A549 (cell line): Measurements from ENCODE around the gene IL2RA. TPM values are rescaled to one million over a fixed set of nuclear protein-coding genes. Genes with fewer than 3 reads are reported as not detected.

Source experiments
- ATAC-seq, 2 experiments: fragments of 200-7000 bp in 1 of 2; fragments of >200 bp in 1 of 2; cut with Nextera tagmentation in 1 of 2; cut with Tn5 transposase in 1 of 2; 3 replicates each; pipeline versions ENCODE4 v1.8.0 to v1.9.1; 2018 to 2020; ENCODE audit warnings: mild to moderate bottlenecking in 1 of 2, moderate library complexity in 1 of 2
- CTCF ChIA-PET: fragments of 300-600 bp; sonication (Branson Sonifier 250); formaldehyde crosslinking; extraction: SDS; loops from one replicate; lab custom pipeline; 2021; ENCODE audit warnings: antibody characterized with exemption, inconsistent platforms; lab: Yijun Ruan, JAX
- POLR2A ChIA-PET: fragments of 350-600 bp; formaldehyde crosslinking; extraction: SDS; loops from one replicate; lab custom pipeline; 2021; ENCODE audit warnings: antibody characterized with exemption, inconsistent platforms; lab: Yijun Ruan, JAX
- DNase-seq, 2 experiments: peaks; one replicate each; pipeline versions ENCODE4 v3.0.0 to v3.0.0-alpha.2; 2011 to 2016; ENCODE audit warnings: low read depth in 1 of 2, low spot score in 1 of 2
- FAIRE-seq: peaks from 2 replicates; lab custom pipeline; 2011; peaks lifted over from hg19 to GRCh38; lab: Jason Lieb, UNC
- H3K27ac ChIP-seq, 2 experiments: fragments of >200 bp; sonication (Bioruptor Twin); formaldehyde crosslinking; 3 replicates each; pipeline ENCODE4 v1.5.1; 2016 to 2017
- H3K4me1 ChIP-seq: fragments of >200 bp; sonication (Bioruptor Twin); formaldehyde crosslinking; 3 replicates; pipeline ENCODE4 v1.6.1; 2016
- H3K4me2 ChIP-seq: fragments of >200 bp; sonication (Bioruptor Twin); formaldehyde crosslinking; 3 replicates; pipeline ENCODE4 v1.6.1; 2016
- H3K4me3 ChIP-seq: fragments of >200 bp; sonication (Bioruptor Twin); formaldehyde crosslinking; 3 replicates; pipeline ENCODE4 v1.5.1; 2016
- H3K9me3 ChIP-seq: fragments of >200 bp; sonication (Bioruptor Twin); formaldehyde crosslinking; 3 replicates; pipeline ENCODE4 v1.6.1; 2016
- CEBPB ChIP-seq, 2 experiments: fragments of >200 bp in 1 of 2; sonication (Bioruptor Twin) in 1 of 2; formaldehyde crosslinking in 1 of 2; IDR thresholded peaks; 2 replicates each; pipeline ENCODE4 v1.6.1; 2012 to 2016
- EHF ChIP-seq: fragments of 250-450 bp; sonication (Bioruptor Pico); IDR thresholded peaks from 2 replicates; pipeline ENCODE4 v1.5.0; 2020; ENCODE audit warnings: mild to moderate bottlenecking
- FOSL2 ChIP-seq, 2 experiments: fragments of 450-650 bp in 1 of 2; fragments of >200 bp in 1 of 2; sonication (Bioruptor Twin) in 1 of 2; formaldehyde crosslinking; IDR thresholded peaks; 2 replicates each; pipeline versions ENCODE4 v1.5.0 to v1.6.1; 2016 to 2020; ENCODE audit warnings: mild to moderate bottlenecking in 1 of 2, moderate library complexity in 1 of 2
- FOXS1 ChIP-seq: fragments of 250-450 bp; sonication (Bioruptor Pico); IDR thresholded peaks from 2 replicates; pipeline ENCODE4 v1.5.0; 2020; ENCODE audit warnings: mild to moderate bottlenecking, moderate library complexity
- HEYL ChIP-seq: fragments of 250-450 bp; sonication (Bioruptor Pico); IDR thresholded peaks from 2 replicates; pipeline ENCODE4 v1.8.0; 2021; ENCODE audit warnings: mild to moderate bottlenecking, moderate library complexity
- HOXA7 ChIP-seq: fragments of 250-450 bp; sonication (Bioruptor Pico); IDR thresholded peaks from 2 replicates; pipeline ENCODE4 v1.5.0; 2020; ENCODE audit warnings: mild to moderate bottlenecking, moderate library complexity
- HOXB13 ChIP-seq: fragments of 250-450 bp; sonication (Bioruptor Pico); IDR thresholded peaks from 2 replicates; pipeline ENCODE4 v1.5.0; 2020; ENCODE audit warnings: low read depth, mild to moderate bottlenecking, moderate library complexity
- HOXB5 ChIP-seq: fragments of 250-450 bp; sonication (Bioruptor Pico); IDR thresholded peaks from 2 replicates; pipeline ENCODE4 v1.5.0; 2020; ENCODE audit warnings: mild to moderate bottlenecking, moderate library complexity
- JUN ChIP-seq, 2 experiments: fragments of >200 bp; sonication (Bioruptor Twin); formaldehyde crosslinking; IDR thresholded peaks; 2 replicates in 1 of 2; 3 replicates in 1 of 2; pipeline ENCODE4 v1.6.1; 2016 to 2017
- KDM1A ChIP-seq: fragments of 200-600 bp; sonication (generic); IDR thresholded peaks from 2 replicates; pipeline ENCODE4 v1.6.1; 2016; ENCODE audit warnings: low read depth, mild to moderate bottlenecking
- NR3C1 ChIP-seq: fragments of >200 bp; sonication (Bioruptor Twin); formaldehyde crosslinking; IDR thresholded peaks from 3 replicates; pipeline ENCODE4 v1.6.1; 2017
- POLR2A ChIP-seq: IDR thresholded peaks from 2 replicates; pipeline ENCODE4 v1.6.1; 2012; ENCODE audit warnings: mild to moderate bottlenecking, low read length
- RAD21 ChIP-seq, 2 experiments: fragments of >200 bp in 1 of 2; sonication (Bioruptor Twin) in 1 of 2; formaldehyde crosslinking in 1 of 2; IDR thresholded peaks in 1 of 2; conservative IDR thresholded peaks in 1 of 2; 2 replicates in 1 of 2; 3 replicates in 1 of 2; pipeline ENCODE4 v1.6.1; 2012 to 2018; ENCODE audit warnings: inconsistent platforms in 1 of 2
- RARB ChIP-seq: fragments of 250-450 bp; sonication (Bioruptor Pico); IDR thresholded peaks from 2 replicates; pipeline ENCODE4 v1.8.0; 2021; ENCODE audit warnings: mild to moderate bottlenecking, moderate library complexity
- TFCP2L1 ChIP-seq: fragments of 250-450 bp; sonication (Bioruptor Pico); IDR thresholded peaks from 2 replicates; pipeline ENCODE4 v1.5.0; 2021; ENCODE audit warnings: mild to moderate bottlenecking
- ZC3H11A ChIP-seq: fragments of 450-650 bp; IDR thresholded peaks from 2 replicates; pipeline ENCODE4 v1.6.1; 2014; ENCODE audit warnings: antibody characterized with exemption, mild to moderate bottlenecking
- ZSCAN20 ChIP-seq: fragments of 250-450 bp; sonication (Bioruptor Pico); IDR thresholded peaks from 2 replicates; pipeline ENCODE4 v1.8.0; 2022; ENCODE audit warnings: mild to moderate bottlenecking, moderate library complexity
- WGBS: methylation state at CpG from one replicate; pipeline ENCODE4 v1.1.6; 2017; ENCODE audit errors: missing lambda C conversion rate; 5-methylcytosine and 5-hydroxymethylcytosine counted together
- polyA plus RNA-seq, 4 experiments: library from polyadenylated mRNA; depleted of rRNA in 3 of 4; stranded (reverse); fragments of >200 nt; fragmentation: RNase III in 1 of 4; extraction: RNeasy Plus Mini Kit Qiagen cat#74134 plus additional on column Dnase treatment in 1 of 4; gene quantifications; 2 replicates in 3 of 4; 3 replicates in 1 of 4; pipeline ENCODE4 v1.2.3, GENCODE V29; 2011 to 2017
- TF ChIP-seq, protein P1 (sequence below): IDR thresholded peaks from 2 replicates; pipeline ENCODE4 v1.6.1; 2012
- TF ChIP-seq, protein P2 (sequence below): fragments of >200 bp; sonication (Bioruptor Twin); formaldehyde crosslinking; IDR thresholded peaks from 2 replicates; pipeline ENCODE4 v1.6.1; 2016
- TF ChIP-seq, protein P3 (sequence below): IDR thresholded peaks from 2 replicates; pipeline ENCODE4 v1.6.1; 2012; ENCODE audit warnings: low read depth, borderline replicate concordance
- TF ChIP-seq, protein P4 (sequence below): fragments of 250-450 bp; sonication (Bioruptor Pico); IDR thresholded peaks from 2 replicates; pipeline ENCODE4 v1.5.0; 2020; ENCODE audit warnings: low read depth, mild to moderate bottlenecking, moderate library complexity
- TF ChIP-seq, protein P5 (sequence below): fragments of 450-650 bp; IDR thresholded peaks from 2 replicates; pipeline ENCODE4 v1.6.1; 2014; ENCODE audit warnings: antibody characterized with exemption
- TF ChIP-seq, protein P6 (sequence below): fragments of >200 bp; sonication (Bioruptor Twin); formaldehyde crosslinking; IDR thresholded peaks from 3 replicates; pipeline ENCODE4 v1.5.1; 2016
- TF ChIP-seq, protein P7 (sequence below): fragments of >200 bp; sonication (Bioruptor Twin); formaldehyde crosslinking; IDR thresholded peaks from 3 replicates; pipeline ENCODE4 v1.6.1; 2016
- TF ChIP-seq, protein P8 (sequence below): fragments of 150-350 bp; IDR thresholded peaks from 2 replicates; pipeline ENCODE4 v1.6.1; 2014; ENCODE audit warnings: low read depth, mild to moderate bottlenecking, low read length

The IL2RA gene
- polyA plus RNA-seq, 2 of the 4 experiments (the other 2 are of a cell fraction), result not detected

DNA sequence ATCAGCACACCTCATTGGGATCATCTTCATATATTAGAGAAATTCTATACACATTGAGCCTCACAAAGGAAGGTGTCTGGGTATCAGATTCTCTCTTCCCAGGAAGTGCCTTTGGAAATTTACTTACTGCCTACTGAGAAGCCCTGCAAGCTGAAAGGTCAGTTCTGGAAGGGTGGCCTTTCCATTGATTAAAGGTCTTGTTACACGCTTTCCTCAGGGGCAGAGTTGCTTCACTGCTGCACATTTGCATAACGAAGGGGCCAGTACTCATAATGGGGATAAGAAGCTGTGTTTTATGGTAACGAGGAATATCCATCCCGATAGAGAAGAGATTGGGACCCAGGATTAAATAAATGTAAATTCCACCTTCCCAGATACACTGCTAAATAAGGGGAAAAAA lies 65.5 kb downstream of the IL2RA start:
- Histone ChIP-seq H3K9me3 (peaks cover 24% of the 10 kb centered on the region; the same call in 2 of the 3 replicates), H3K4me3 (no peak overlapping the region), H3K27ac (no peak overlapping the region), H3K4me2 (no peak overlapping the region), H3K4me1 (no peaks in the 10 kb centered on the region)
- DNase-seq (no peak), ATAC-seq (no peak), FAIRE-seq (no peak)
- 54% methylated on average over 4 of the region's 4 CpGs for WGBS
- POLR2A ChIA-PET, result no interaction called here
- CTCF ChIA-PET, result interaction anchor here (2.8 kb wide), 1 partner anchor 17 kb away, joined by 7 read pairs; no protein-coding TSS in a partner anchor
- TF ChIP-seq HEYL (no peak), JUN (IDR thresholded peaks at IDR 0.05) (no peak), EHF (CRISPR knock-in tag) (no peak), TFCP2L1 (CRISPR knock-in tag) (no peak), CEBPB (IDR thresholded peaks at IDR 0.05) (no peak), RARB (CRISPR knock-in tag) (no peak), ZC3H11A (no peak), ZSCAN20 (CRISPR knock-in tag) (no peak), HOXB13 (CRISPR knock-in tag) (no peak), FOXS1 (CRISPR knock-in tag) (no peak), NR3C1 (no peak)
- TF ChIP-seq, protein P1, sequence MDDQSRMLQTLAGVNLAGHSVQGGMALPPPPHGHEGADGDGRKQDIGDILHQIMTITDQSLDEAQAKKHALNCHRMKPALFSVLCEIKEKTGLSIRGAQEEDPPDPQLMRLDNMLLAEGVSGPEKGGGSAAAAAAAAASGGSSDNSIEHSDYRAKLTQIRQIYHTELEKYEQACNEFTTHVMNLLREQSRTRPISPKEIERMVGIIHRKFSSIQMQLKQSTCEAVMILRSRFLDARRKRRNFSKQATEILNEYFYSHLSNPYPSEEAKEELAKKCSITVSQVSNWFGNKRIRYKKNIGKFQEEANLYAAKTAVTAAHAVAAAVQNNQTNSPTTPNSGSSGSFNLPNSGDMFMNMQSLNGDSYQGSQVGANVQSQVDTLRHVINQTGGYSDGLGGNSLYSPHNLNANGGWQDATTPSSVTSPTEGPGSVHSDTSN, result no peak
- TF ChIP-seq, protein P2, sequence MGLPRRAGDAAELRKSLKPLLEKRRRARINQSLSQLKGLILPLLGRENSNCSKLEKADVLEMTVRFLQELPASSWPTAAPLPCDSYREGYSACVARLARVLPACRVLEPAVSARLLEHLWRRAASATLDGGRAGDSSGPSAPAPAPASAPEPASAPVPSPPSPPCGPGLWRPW, result no peak
- TF ChIP-seq, protein P3, sequence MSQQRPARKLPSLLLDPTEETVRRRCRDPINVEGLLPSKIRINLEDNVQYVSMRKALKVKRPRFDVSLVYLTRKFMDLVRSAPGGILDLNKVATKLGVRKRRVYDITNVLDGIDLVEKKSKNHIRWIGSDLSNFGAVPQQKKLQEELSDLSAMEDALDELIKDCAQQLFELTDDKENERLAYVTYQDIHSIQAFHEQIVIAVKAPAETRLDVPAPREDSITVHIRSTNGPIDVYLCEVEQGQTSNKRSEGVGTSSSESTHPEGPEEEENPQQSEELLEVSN, result no peak
- TF ChIP-seq, protein P4, sequence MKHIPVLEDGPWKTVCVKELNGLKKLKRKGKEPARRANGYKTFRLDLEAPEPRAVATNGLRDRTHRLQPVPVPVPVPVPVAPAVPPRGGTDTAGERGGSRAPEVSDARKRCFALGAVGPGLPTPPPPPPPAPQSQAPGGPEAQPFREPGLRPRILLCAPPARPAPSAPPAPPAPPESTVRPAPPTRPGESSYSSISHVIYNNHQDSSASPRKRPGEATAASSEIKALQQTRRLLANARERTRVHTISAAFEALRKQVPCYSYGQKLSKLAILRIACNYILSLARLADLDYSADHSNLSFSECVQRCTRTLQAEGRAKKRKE (CRISPR knock-in tag), result no peak
- TF ChIP-seq, protein P5, sequence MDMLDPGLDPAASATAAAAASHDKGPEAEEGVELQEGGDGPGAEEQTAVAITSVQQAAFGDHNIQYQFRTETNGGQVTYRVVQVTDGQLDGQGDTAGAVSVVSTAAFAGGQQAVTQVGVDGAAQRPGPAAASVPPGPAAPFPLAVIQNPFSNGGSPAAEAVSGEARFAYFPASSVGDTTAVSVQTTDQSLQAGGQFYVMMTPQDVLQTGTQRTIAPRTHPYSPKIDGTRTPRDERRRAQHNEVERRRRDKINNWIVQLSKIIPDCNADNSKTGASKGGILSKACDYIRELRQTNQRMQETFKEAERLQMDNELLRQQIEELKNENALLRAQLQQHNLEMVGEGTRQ, result no peak
- TF ChIP-seq, protein P6, sequence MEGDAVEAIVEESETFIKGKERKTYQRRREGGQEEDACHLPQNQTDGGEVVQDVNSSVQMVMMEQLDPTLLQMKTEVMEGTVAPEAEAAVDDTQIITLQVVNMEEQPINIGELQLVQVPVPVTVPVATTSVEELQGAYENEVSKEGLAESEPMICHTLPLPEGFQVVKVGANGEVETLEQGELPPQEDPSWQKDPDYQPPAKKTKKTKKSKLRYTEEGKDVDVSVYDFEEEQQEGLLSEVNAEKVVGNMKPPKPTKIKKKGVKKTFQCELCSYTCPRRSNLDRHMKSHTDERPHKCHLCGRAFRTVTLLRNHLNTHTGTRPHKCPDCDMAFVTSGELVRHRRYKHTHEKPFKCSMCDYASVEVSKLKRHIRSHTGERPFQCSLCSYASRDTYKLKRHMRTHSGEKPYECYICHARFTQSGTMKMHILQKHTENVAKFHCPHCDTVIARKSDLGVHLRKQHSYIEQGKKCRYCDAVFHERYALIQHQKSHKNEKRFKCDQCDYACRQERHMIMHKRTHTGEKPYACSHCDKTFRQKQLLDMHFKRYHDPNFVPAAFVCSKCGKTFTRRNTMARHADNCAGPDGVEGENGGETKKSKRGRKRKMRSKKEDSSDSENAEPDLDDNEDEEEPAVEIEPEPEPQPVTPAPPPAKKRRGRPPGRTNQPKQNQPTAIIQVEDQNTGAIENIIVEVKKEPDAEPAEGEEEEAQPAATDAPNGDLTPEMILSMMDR, result no peak
- TF ChIP-seq, protein P7, sequence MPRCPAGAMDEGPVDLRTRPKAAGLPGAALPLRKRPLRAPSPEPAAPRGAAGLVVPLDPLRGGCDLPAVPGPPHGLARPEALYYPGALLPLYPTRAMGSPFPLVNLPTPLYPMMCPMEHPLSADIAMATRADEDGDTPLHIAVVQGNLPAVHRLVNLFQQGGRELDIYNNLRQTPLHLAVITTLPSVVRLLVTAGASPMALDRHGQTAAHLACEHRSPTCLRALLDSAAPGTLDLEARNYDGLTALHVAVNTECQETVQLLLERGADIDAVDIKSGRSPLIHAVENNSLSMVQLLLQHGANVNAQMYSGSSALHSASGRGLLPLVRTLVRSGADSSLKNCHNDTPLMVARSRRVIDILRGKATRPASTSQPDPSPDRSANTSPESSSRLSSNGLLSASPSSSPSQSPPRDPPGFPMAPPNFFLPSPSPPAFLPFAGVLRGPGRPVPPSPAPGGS, result no peak

DNA sequence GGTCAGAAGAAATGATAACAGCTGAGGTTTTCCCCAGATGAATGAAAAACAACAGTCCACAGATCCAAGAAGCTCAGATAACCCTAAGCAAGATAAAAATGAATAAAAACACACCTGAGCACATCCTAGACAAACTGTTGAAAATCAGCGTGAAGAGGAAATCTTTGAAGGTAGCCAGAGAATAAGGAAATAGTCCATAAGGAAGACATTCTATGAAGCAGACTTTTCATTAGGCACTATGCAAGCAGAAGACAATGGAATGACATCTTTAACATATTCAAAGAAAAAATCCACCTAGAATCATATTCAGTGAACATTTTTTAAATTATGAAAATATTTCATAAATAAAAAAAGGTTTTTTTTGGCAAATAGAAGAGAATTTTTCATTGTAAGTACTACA lies 69.8 kb downstream of the IL2RA start:
- no peak for ATAC-seq
- H3K4me3 ChIP-seq, result no peak overlapping the region
- 14% methylated on average over 1 of the region's 1 CpG for WGBS
- no peaks in the 10 kb centered on the region for H3K4me1 ChIP-seq
- no peak overlapping the region for H3K27ac ChIP-seq
- no peak for FAIRE-seq
- ChIA-PET CTCF (interaction anchor here (0.7 to 1.2 kb wide), 3 partner anchors 12 to 22 kb away, joined by 3 to 4 read pairs (median 4); no protein-coding TSS in a partner anchor), POLR2A (no interaction called here)
- no peak for DNase-seq
- H3K4me2 ChIP-seq, result no peak overlapping the region
- peaks cover 26% of the 10 kb centered on the region; the same call in 2 of the 3 replicates for H3K9me3 ChIP-seq
- TF ChIP-seq, protein P8, sequence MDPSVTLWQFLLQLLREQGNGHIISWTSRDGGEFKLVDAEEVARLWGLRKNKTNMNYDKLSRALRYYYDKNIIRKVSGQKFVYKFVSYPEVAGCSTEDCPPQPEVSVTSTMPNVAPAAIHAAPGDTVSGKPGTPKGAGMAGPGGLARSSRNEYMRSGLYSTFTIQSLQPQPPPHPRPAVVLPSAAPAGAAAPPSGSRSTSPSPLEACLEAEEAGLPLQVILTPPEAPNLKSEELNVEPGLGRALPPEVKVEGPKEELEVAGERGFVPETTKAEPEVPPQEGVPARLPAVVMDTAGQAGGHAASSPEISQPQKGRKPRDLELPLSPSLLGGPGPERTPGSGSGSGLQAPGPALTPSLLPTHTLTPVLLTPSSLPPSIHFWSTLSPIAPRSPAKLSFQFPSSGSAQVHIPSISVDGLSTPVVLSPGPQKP, result no peak
- no peak for TF ChIP-seq KDM1A
- TF ChIP-seq TFCP2L1 (CRISPR knock-in tag), result no peak
- TF ChIP-seq FOXS1 (CRISPR knock-in tag), result no peak
- TF ChIP-seq POLR2A, result no peak
- no peak for TF ChIP-seq HOXB5 (CRISPR knock-in tag)
- TF ChIP-seq, protein P3, result no peak
- no peak for TF ChIP-seq CEBPB (IDR thresholded peaks at IDR 0.05)
- TF ChIP-seq FOSL2 (IDR thresholded peaks at IDR 0.05), result no peak
- TF ChIP-seq FOSL2 (CRISPR knock-in tag; IDR thresholded peaks at IDR 0.05), result no peak
- no peak for TF ChIP-seq RAD21 (conservative IDR thresholded peaks at IDR 0.05 in 1 of 2, IDR thresholded peaks at IDR 0.05 in 1 of 2)
- TF ChIP-seq HOXA7 (CRISPR knock-in tag), result no peak
